Mesothelial cell of epicardium (in vitro differentiated cells): ENCODE data around the gene B3GAT1. TPM values are rescaled to one million over a fixed set of nuclear protein-coding genes. Genes with fewer than 3 reads are reported as not detected.
A peak's percentile ranks its signal among the peaks of the same experiment; 100 is the strongest.

ENCODE experiments used
- DNase-seq, 2 experiments: peaks; one replicate each; pipeline ENCODE4 v3.0.0; 2021; ENCODE audit warnings: low spot score in 2 of 2; ENCODE audit not compliant: unreplicated experiment in 2 of 2
- H3K27ac Mint-ChIP-seq: 2 replicates; pipeline ENCODE4 v1.8.0; 2021; ENCODE audit warnings: mixed read lengths
- H3K27me3 Mint-ChIP-seq: 2 replicates; pipeline ENCODE4 v1.8.0; 2021; ENCODE audit warnings: low read depth, mixed read lengths
- H3K36me3 Mint-ChIP-seq: 2 replicates; pipeline ENCODE4 v1.8.0; 2021; ENCODE audit warnings: mixed read lengths
- H3K4me1 Mint-ChIP-seq: 2 replicates; pipeline ENCODE4 v1.8.0; 2021; ENCODE audit warnings: mixed read lengths
- H3K4me3 Mint-ChIP-seq: 2 replicates; pipeline ENCODE4 v1.8.0; 2021; ENCODE audit warnings: mild to moderate bottlenecking, moderate library complexity, mixed read lengths
- H3K9me3 Mint-ChIP-seq: 2 replicates; pipeline ENCODE4 v1.8.0; 2021; ENCODE audit warnings: mixed read lengths
- total RNA-seq: library from RNA; stranded (reverse); gene quantifications from 3 replicates; pipeline ENCODE4 v1.2.1, GENCODE V29; 2021
- TF ChIP-seq, protein P1 (sequence below): fragments of 200-600 bp; sonication (generic); IDR thresholded peaks from one replicate; pipeline ENCODE4 v1.5.0; 2021; ENCODE audit warnings: antibody characterized with exemption; ENCODE audit not compliant: unreplicated experiment

B3GAT1 gene
- total RNA-seq, 1 donor from 2014 or later = 1.5 TPM

DNA sequence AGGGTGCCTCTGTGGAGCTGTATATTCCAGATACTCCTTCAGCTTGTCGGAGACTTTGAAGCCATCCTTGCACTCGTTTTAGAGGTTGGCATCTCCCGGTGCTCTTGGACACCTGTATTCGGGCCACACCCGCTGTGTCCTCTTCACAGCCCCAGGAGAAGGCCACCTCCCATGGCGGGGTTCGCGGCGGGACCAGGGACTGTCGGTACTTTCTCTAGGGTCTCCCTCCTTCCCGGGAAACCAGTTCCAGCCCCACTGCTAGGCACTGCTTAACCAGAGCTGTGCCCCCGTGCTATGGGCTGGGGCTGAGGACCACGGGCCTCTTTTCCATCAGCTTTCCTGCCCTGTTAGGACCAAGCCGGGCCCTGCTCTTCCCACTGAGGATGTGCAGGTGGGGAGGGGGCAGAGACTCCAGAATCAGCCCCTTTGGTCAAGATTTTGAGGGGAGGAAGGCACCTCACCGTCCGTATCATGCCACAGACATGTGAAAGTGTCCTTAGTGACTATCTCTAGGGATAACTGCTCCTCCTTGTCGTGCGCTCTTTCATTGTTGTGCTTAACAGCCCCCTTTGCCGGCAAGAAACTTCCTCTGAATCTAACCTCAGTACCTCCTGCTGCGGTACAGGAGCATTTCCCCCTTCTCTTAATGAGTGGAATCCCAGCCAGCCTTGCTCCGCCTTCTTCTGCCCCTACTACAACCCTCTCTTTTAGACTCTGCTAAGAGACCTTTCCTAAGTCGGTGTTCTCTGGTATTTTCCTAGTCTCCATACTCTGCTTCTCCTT is 1.2 kb upstream of the B3GAT1 start:
- Mint-ChIP-seq H3K27ac (no peak overlapping the region), H3K27me3 (peaks cover 83% of the 10 kb centered on the region)
- DNase-seq = no peak

GRCh38 chr11:134410766-134411165 is 1.3 kb downstream of the B3GAT1 start:
- Mint-ChIP-seq H3K4me1 (no peaks in the 10 kb centered on the region), H3K27ac (no peak overlapping the region)

More for the DNA sequence above, 1.2 kb upstream of the B3GAT1 start:
- Mint-ChIP-seq H3K4me1 (no peaks in the 10 kb centered on the region), H3K36me3 (no peaks in the 10 kb centered on the region), H3K9me3 (no peaks in the 10 kb centered on the region), H3K4me3 (peak overlapping the region; percentile 64)
- TF ChIP-seq, protein P1, sequence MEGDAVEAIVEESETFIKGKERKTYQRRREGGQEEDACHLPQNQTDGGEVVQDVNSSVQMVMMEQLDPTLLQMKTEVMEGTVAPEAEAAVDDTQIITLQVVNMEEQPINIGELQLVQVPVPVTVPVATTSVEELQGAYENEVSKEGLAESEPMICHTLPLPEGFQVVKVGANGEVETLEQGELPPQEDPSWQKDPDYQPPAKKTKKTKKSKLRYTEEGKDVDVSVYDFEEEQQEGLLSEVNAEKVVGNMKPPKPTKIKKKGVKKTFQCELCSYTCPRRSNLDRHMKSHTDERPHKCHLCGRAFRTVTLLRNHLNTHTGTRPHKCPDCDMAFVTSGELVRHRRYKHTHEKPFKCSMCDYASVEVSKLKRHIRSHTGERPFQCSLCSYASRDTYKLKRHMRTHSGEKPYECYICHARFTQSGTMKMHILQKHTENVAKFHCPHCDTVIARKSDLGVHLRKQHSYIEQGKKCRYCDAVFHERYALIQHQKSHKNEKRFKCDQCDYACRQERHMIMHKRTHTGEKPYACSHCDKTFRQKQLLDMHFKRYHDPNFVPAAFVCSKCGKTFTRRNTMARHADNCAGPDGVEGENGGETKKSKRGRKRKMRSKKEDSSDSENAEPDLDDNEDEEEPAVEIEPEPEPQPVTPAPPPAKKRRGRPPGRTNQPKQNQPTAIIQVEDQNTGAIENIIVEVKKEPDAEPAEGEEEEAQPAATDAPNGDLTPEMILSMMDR = no peak

DNA sequence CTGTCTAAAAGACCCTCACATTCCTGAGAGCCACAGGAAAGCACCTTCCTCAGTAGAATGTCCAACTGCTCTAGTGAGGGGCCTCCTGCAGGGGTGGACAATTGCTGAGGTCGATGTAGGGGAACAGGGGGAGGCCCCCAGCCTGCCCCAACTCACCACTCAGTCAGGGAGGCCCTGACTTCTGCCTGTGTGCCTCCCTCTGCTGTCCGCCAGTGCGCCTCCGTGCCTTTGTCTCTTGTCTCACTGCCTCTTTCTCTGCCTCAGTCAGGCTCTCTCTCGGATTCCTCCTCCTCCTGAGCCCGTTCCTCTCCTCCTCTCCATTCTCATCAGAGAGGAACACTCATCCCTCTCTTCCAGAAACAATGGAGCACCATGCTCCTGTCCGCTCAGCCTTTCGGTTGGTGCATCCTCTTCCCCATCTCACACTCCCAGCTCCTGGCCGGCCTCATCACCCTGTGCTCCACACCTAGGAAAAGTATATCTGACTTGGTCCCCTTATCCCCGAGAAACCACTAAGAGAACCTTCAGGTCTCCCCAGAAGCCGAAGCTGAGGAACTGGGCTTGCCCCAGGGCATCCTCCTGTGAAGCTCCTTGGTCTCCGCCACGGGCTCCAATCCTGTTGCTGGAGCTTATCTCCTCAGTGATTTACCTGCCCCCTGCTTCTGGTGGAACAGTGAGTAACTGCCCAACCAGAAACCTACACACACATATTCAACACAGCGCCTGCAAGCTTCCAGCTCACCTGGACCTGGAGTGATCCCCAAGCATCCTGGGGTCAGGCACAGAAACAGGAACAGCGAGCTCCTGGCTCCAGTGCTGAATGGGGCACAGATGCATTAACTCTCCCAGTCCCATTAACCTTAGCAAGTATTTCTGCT is 2.3 kb downstream of the B3GAT1 start:
- no peak overlapping the region for H3K4me3 Mint-ChIP-seq
- no peak for DNase-seq
- peaks cover 67% of the 10 kb centered on the region for H3K27me3 Mint-ChIP-seq
- H3K36me3 Mint-ChIP-seq = no peaks in the 10 kb centered on the region
- no peaks in the 10 kb centered on the region for H3K4me1 Mint-ChIP-seq
- no peaks in the 10 kb centered on the region for H3K9me3 Mint-ChIP-seq
- TF ChIP-seq, protein P1 = no peak
- H3K27ac Mint-ChIP-seq = no peak overlapping the region

More at GRCh38 chr11:134410766-134411165, 1.3 kb downstream of the B3GAT1 start:
- Mint-ChIP-seq H3K9me3 (no peaks in the 10 kb centered on the region), H3K36me3 (no peaks in the 10 kb centered on the region), H3K27me3 (peaks cover 74% of the 10 kb centered on the region), H3K4me3 (peak overlapping the region; percentile 65)
- TF ChIP-seq, protein P1 = no peak
- DNase-seq = no peak

DNA sequence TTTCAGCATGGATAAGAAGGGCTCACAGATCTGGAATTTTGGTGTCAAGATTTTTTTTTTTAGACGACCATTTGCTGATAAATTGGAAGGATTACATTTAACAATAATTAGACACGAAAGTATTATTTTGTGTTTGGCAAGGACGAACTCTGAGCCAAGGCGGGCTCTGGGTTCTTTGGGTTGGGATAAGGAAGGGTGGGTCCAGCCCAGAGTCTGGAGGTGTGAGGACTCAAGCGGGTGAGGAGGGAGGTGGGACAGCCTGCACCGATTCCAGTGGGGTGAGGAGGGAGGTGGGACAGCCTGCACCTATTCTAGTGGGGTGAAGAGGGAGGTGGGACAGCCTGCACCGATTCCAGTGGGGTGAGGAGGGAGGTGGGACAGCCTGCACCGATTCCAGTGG is 4.1 kb downstream of the B3GAT1 start:
- Mint-ChIP-seq H3K9me3 (no peaks in the 10 kb centered on the region), H3K4me3 (no peak overlapping the region), H3K27me3 (peaks cover 57% of the 10 kb centered on the region), H3K27ac (no peak overlapping the region), H3K36me3 (no peaks in the 10 kb centered on the region), H3K4me1 (no peaks in the 10 kb centered on the region)
- DNase-seq = no peak
- TF ChIP-seq, protein P1 = no peak

DNA sequence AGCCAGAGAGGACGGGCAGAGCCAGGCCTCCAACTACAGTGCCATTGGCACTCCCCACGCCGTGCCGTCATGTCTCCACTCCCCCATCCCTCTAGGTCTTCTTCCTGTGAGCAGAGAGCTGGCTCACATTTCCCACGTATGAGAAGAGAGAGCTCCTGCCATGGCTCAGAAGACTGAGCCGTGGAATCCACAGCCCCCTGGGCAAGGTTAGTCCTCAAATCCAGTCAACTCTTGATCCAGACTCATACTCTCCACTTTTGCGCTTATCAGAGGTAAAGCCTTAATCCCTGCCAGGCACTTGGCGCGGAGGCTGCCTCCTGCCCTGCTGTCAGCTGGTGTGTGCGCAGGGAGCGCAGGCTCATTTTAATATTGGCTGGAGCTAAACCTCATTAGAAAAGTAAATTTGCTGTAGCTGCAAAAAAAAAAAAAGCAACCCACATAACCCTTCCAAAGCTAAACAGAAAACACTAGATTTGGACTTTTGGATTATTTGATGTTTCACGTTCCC is 4.7 kb downstream of the B3GAT1 start:
- Mint-ChIP-seq H3K36me3 (no peaks in the 10 kb centered on the region), H3K27me3 (peaks cover 56% of the 10 kb centered on the region), H3K27ac (no peak overlapping the region), H3K9me3 (no peaks in the 10 kb centered on the region), H3K4me1 (no peaks in the 10 kb centered on the region), H3K4me3 (no peak overlapping the region)
- DNase-seq = no peak
- TF ChIP-seq, protein P1 = no peak
